Ishikawa (cell line): ENCODE data around the gene CST8.

Source experiments
- NFIC ChIP-seq: IDR thresholded peaks from 2 replicates; pipeline ENCODE4 v1.6.1; 2012
- TEAD4 ChIP-seq: IDR thresholded peaks from 2 replicates; pipeline ENCODE4 v1.6.1; 2012

DNA sequence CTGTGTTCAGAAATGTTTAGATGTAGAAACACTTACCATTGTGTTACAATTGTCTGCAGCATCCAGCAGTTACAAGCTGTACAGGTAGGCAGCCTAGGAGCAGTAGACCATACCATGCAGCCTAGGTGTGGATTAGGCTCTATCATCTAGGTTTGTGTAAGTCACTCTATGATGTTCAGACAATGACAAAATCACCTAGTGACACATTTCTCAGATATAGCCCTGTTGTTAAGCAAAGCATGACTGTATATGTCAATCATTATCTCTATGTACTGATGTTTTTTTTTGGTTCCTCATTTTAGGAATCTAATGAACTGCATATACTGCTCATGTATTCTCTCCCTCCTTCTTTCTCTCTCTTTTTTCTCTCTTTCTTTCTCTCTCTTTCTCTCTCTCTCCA lies 22.2 kb downstream of the CST8 start:
- TF ChIP-seq TEAD4 (no peak), NFIC (no peak)
